ENCODE measurements around the gene SIDT2.
"Not testable (repeated sequence)": the region's sequence is repeated elsewhere in the genome, so short reads cannot be mapped to it uniquely, and the experiment has no call there.

Gene SIDT2

GRCh38 chr11:117205211-117205818 is 26.8 kb downstream of the SIDT2 start:
- no peak for DNase-seq

GRCh38 chr11:117206111-117206510 is 27.6 kb downstream of the SIDT2 start:
- DNase-seq = not testable (repeated sequence)

GRCh38 chr11:117206859-117207258 is 28.3 kb downstream of the SIDT2 start:
- DNase-seq = not testable (repeated sequence)

GRCh38 chr11:117207481-117207880 is 28.9 kb downstream of the SIDT2 start:
- DNase-seq = not testable (repeated sequence)

GRCh38 chr11:117208710-117209109 is 30.2 kb downstream of the SIDT2 start:
- DNase-seq = not testable (repeated sequence)

- DNase-seq = not testable (repeated sequence)
Measured at GRCh38 chr11:117209351-117210125, 31.0 kb downstream of the SIDT2 start.

- no peak for DNase-seq
Measured at GRCh38 chr11:117210620-117211019, 32.1 kb downstream of the SIDT2 start.

GRCh38 chr11:117212697-117213355 is 34.3 kb downstream of the SIDT2 start:
- no peak for DNase-seq

GRCh38 chr11:117214404-117215110 is 36.0 kb downstream of the SIDT2 start:
- no peak for DNase-seq

GRCh38 chr11:117217141-117218084 is 38.9 kb downstream of the SIDT2 start:
- DNase-seq = no peak

- no peak for DNase-seq
Measured at GRCh38 chr11:117218133-117218915, 39.8 kb downstream of the SIDT2 start.

- no peak for DNase-seq
Measured at GRCh38 chr11:117219001-117219400, 40.5 kb downstream of the SIDT2 start.

- no peak for DNase-seq
Measured at GRCh38 chr11:117219455-117219854, 40.9 kb downstream of the SIDT2 start.

- no peak for DNase-seq
Measured at GRCh38 chr11:117219995-117220394, 41.5 kb downstream of the SIDT2 start.

- no peak for DNase-seq
Measured at GRCh38 chr11:117220568-117220967, 42.0 kb downstream of the SIDT2 start.

- no peak for DNase-seq
Measured at GRCh38 chr11:117220999-117221774, 42.6 kb downstream of the SIDT2 start.

- no peak for DNase-seq
Measured at GRCh38 chr11:117221775-117222517, 43.4 kb downstream of the SIDT2 start.

GRCh38 chr11:117222991-117223740 is 44.6 kb downstream of the SIDT2 start:
- DNase-seq = no peak
